ENCODE measurements around the gene UNC79. TPM values are rescaled to one million over a fixed set of nuclear protein-coding genes. Genes with fewer than 3 reads are reported as not detected.

UNC79 gene
- total RNA-seq, 1 donor from 2014 or later = 2.6 TPM

GRCh38 chr14:93716002-93716745, 285.4 kb downstream of the UNC79 start:
- no peak overlapping the region for H3K27ac Mint-ChIP-seq
- no peaks in the 10 kb centered on the region for H3K9me3 Mint-ChIP-seq (ENCODE audit: low read depth)

GRCh38 chr14:93716746-93717667, 286.3 kb downstream of the UNC79 start:
- Mint-ChIP-seq H3K36me3 (ENCODE audit: insufficient read depth) (no peaks in the 10 kb centered on the region), H3K9me3 (ENCODE audit: low read depth) (no peaks in the 10 kb centered on the region), H3K27me3 (peaks cover 11% of the 10 kb centered on the region), H3K4me3 (ENCODE audit: low read depth) (no peak overlapping the region), H3K4me1 (ENCODE audit: low read depth) (peaks cover 3% of the 10 kb centered on the region), H3K27ac (no peak overlapping the region)
- DNase-seq (ENCODE audit: low spot score, unreplicated experiment) = no peak
- no peak for TF ChIP-seq CTCF (IDR thresholded peaks at IDR 0.05; ENCODE audit: unreplicated experiment)

More at GRCh38 chr14:93716002-93716745, 285.4 kb downstream of the UNC79 start:
- no peak overlapping the region for H3K4me3 Mint-ChIP-seq (ENCODE audit: low read depth)
- DNase-seq (ENCODE audit: low spot score, unreplicated experiment) = no peak
- H3K4me1 Mint-ChIP-seq (ENCODE audit: low read depth) = peaks cover 3% of the 10 kb centered on the region
- no peaks in the 10 kb centered on the region for H3K36me3 Mint-ChIP-seq (ENCODE audit: insufficient read depth)
- peaks cover 11% of the 10 kb centered on the region for H3K27me3 Mint-ChIP-seq
- TF ChIP-seq CTCF (IDR thresholded peaks at IDR 0.05; ENCODE audit: unreplicated experiment) = no peak

- TF ChIP-seq CTCF (IDR thresholded peaks at IDR 0.05; ENCODE audit: unreplicated experiment) = no peak
- Mint-ChIP-seq H3K36me3 (ENCODE audit: insufficient read depth) (peaks cover 3% of the 10 kb centered on the region), H3K27me3 (peaks cover 11% of the 10 kb centered on the region), H3K9me3 (ENCODE audit: low read depth) (no peaks in the 10 kb centered on the region), H3K27ac (no peak overlapping the region), H3K4me1 (ENCODE audit: low read depth) (peaks cover 3% of the 10 kb centered on the region), H3K4me3 (ENCODE audit: low read depth) (no peak overlapping the region)
- DNase-seq (ENCODE audit: low spot score, unreplicated experiment) = no peak
These were observed 287.1 kb downstream of the UNC79 start for GRCh38 chr14:93717668-93718320.

- Mint-ChIP-seq H3K4me1 (ENCODE audit: low read depth) (peaks cover 3% of the 10 kb centered on the region), H3K27me3 (peaks cover 6% of the 10 kb centered on the region), H3K9me3 (ENCODE audit: low read depth) (no peaks in the 10 kb centered on the region), H3K36me3 (ENCODE audit: insufficient read depth) (peaks cover 3% of the 10 kb centered on the region), H3K4me3 (ENCODE audit: low read depth) (no peak overlapping the region), H3K27ac (no peak overlapping the region)
- no peak for TF ChIP-seq CTCF (IDR thresholded peaks at IDR 0.05; ENCODE audit: unreplicated experiment)
- no peak for DNase-seq (ENCODE audit: low spot score, unreplicated experiment)
These were observed 288.5 kb downstream of the UNC79 start for GRCh38 chr14:93719256-93719655.

Measured in progenitor cell of endocrine pancreas (in vitro differentiated cells).